ENCODE measurements around the gene PGRMC1.
A peak's percentile ranks its signal among the peaks of the same experiment; 100 is the strongest.

PGRMC1 gene

DNA sequence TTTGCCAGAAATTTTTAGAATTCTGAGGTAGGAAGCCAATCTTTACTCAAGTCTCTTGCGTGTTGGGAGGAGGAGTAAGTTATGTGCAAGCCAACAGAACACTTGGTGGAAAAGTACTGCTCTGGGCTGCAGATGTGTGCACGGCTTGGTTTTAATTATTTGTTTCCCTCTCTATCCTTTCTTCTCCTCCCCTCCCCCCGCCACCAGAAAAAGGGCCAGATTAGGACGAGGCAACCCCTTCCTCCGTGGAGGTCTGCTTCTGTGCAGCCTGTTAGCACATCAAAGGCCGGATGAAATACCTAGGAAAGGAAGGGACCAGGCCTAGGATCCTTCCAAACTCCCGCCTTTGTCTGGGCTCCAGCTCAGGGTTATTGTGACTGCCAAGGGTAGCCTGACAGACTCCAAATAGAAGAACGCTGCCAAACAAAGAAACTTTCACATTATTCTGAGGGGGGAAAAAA is 1.0 kb upstream of the PGRMC1 start:
- TF ChIP-seq, protein P1, sequence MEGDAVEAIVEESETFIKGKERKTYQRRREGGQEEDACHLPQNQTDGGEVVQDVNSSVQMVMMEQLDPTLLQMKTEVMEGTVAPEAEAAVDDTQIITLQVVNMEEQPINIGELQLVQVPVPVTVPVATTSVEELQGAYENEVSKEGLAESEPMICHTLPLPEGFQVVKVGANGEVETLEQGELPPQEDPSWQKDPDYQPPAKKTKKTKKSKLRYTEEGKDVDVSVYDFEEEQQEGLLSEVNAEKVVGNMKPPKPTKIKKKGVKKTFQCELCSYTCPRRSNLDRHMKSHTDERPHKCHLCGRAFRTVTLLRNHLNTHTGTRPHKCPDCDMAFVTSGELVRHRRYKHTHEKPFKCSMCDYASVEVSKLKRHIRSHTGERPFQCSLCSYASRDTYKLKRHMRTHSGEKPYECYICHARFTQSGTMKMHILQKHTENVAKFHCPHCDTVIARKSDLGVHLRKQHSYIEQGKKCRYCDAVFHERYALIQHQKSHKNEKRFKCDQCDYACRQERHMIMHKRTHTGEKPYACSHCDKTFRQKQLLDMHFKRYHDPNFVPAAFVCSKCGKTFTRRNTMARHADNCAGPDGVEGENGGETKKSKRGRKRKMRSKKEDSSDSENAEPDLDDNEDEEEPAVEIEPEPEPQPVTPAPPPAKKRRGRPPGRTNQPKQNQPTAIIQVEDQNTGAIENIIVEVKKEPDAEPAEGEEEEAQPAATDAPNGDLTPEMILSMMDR (IDR thresholded peaks at IDR 0.05; ENCODE audit: low read depth, low read length) = no peak
- no peak for DNase-seq (ENCODE audit: extremely low read depth, low read depth)

DNA sequence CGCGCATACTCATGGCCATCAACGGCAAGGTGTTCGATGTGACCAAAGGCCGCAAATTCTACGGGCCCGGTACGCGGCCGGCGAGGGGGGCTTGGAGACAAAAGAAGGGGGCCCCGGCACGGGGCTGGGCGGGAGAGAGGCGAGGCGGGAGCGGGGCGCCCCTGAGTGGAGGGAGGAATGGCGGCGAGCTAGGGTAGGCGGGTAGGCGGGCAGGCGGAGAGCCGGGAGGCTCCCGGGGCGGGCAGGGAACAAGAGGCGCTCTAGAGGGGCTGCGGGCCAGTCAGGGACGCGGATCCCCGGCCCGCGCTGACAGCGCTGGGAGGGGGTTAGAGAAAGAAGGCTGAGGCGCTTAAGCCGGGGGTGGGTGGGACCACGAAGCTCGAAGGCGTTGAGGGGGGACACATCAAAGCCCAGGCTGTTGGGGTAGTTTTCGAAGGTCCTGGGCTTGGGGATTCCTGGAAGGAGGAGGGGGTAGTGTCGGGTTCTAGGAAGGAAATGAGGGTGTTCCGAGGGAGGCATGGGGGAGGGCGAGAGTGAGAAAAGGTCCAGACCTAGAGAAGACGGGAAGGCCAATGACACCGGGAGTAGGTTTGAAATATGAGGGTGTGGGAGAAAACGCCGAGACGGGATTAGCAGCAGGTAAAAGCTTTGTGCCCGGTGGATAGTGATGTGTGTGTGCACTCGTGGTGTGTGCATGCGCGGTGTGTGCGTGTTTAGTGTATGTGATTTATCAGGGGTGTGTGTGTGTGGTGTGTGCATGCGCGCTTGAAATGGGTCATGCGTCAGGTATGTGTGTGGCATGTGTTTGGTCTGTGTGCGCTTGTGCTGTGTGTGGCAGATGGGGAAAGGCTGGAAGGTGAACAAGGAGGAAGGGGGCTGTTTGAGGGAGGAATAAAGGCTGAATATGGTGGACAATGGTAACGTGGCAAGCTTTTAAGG is 807 bp downstream of the PGRMC1 start:
- DNase-seq (ENCODE audit: extremely low read depth, low read depth) = no peak
- TF ChIP-seq, protein P1 (IDR thresholded peaks at IDR 0.05; ENCODE audit: low read depth, low read length) = no peak

DNA sequence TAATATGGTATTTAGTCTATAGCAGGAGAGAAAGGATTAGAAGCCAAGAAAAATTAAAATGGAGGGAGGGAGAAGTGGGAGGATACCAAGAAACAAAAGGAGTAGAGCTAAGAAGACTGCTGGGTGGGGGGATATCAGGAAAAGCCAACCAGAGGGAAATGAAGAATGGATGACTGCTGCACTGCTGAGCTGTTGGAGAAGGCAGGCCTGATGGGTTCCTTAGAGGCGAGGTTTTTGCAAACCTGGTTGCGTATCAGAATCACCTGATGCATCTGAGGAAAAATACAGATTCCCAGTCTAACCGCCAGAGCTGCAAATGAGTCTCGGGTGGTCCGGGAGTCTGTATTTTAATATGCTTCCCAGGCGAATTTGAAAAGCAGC is 1.5 kb downstream of the PGRMC1 start:
- DNase-seq (ENCODE audit: extremely low read depth, low read depth) = no peak
- TF ChIP-seq, protein P1 (IDR thresholded peaks at IDR 0.05; ENCODE audit: low read depth, low read length) = no peak

DNA sequence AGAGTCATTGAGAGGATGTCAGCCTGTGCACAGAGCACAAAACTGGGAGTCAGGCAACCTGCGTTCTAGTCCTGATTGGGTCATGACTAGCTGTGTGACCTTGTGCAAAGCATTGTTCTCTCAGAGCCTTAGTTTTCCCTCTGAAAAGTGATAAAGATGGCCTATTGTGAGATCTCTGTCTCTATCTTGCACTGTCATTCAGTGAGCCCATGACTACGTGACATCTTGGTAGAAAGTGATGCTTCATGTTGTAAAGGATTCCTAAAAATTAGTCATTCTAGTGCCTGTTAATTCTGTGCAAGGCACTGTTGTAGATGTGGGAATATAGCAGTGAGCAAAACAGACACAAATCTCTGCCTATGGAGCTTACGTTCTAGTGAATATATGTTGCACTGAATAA is 2.5 kb downstream of the PGRMC1 start:
- no peak for DNase-seq (ENCODE audit: extremely low read depth, low read depth)
- TF ChIP-seq, protein P1 (IDR thresholded peaks at IDR 0.05; ENCODE audit: low read depth, low read length) = no peak

DNA sequence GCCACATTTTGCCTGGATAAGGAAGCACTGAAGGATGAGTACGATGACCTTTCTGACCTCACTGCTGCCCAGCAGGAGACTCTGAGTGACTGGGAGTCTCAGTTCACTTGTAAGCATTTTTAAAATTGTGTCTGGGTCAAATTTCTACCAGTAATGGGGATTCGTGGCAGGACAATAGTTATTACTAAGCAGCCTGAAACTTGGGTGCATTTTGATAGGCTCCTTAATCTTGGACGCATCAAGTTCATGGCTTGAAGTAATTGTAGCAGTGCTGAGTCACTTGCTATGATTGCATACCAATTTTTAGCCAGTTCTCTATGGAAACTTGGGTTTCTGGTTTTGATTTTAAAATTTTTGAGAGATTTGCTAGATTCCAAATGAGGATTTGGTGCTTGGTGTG is 4.3 kb downstream of the PGRMC1 start:
- peak; percentile 76 for DNase-seq (ENCODE audit: extremely low read depth, low read depth)
- TF ChIP-seq, protein P1 (IDR thresholded peaks at IDR 0.05; ENCODE audit: low read depth, low read length) = no peak

DNA sequence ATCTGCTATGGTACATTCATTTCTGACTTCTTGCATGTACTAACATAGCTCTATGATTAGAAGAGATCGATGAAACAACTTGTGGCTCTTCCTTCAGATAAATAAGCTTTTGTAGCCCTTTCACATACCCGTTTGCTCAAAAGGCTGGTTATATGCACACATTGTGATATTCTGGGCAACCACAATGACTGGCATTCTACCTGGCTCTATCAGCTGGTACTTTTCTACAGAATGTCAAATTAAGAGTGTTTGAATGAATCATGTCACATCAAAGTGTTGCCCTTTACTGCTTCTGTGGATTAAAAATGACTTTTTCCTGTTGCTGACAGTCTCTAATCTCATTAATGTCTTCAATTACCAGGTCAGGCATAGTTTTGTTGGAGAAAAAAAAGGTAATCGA is 11.6 kb downstream of the PGRMC1 start:
- no peak for DNase-seq (ENCODE audit: extremely low read depth, low read depth)
- TF ChIP-seq, protein P1 (IDR thresholded peaks at IDR 0.05; ENCODE audit: low read depth, low read length) = no peak

DNA sequence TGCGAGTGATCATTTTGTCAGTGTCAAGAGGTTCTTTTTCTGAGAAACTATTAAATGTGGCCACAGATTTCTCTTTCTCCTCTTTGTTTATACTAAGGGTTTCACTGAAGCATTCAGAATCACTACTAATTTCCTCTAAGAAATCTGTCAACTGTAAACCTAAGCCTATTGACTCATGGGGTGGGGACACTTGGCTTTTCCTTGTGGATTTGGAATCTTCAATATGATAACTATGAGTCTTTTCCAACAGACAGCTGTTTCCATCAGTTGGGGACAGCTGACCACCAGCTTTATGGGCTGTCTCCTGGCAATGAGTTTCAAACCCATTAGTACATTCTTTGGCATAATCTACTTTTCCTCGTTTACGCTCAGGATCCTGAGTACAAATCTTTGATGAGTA is 13.8 kb downstream of the PGRMC1 start:
- no peak for DNase-seq (ENCODE audit: extremely low read depth, low read depth)
- TF ChIP-seq, protein P1 (IDR thresholded peaks at IDR 0.05; ENCODE audit: low read depth, low read length) = no peak

Data from AG09319 (cell line).